GM10248 (cell line): ENCODE results near the gene CARD11.

ENCODE experiments used
- CTCF ChIA-PET: fragments of 300-600 bp; sonication (Branson Sonifier 250); formaldehyde crosslinking; extraction: SDS; loops from one replicate; lab custom pipeline; 2021; ENCODE audit warnings: antibody characterized with exemption; lab: Yijun Ruan, JAX
- POLR2A ChIA-PET: fragments of 350-650 bp; sonication (Branson Sonifier 250); formaldehyde crosslinking; extraction: SDS; loops from one replicate; lab custom pipeline; 2020; ENCODE audit warnings: antibody characterized with exemption; lab: Yijun Ruan, JAX
- DNase-seq: peaks from one replicate; pipeline ENCODE4 v3.0.0; 2012; ENCODE audit errors: extremely low spot score
- TF ChIP-seq, protein P1 (sequence below): IDR thresholded peaks from 2 replicates; pipeline ENCODE4 v1.5.1; 2012; ENCODE audit warnings: mild to moderate bottlenecking, low read depth; ENCODE audit errors: extremely low read depth, missing control alignments, control extremely low read depth

CARD11 gene

DNA sequence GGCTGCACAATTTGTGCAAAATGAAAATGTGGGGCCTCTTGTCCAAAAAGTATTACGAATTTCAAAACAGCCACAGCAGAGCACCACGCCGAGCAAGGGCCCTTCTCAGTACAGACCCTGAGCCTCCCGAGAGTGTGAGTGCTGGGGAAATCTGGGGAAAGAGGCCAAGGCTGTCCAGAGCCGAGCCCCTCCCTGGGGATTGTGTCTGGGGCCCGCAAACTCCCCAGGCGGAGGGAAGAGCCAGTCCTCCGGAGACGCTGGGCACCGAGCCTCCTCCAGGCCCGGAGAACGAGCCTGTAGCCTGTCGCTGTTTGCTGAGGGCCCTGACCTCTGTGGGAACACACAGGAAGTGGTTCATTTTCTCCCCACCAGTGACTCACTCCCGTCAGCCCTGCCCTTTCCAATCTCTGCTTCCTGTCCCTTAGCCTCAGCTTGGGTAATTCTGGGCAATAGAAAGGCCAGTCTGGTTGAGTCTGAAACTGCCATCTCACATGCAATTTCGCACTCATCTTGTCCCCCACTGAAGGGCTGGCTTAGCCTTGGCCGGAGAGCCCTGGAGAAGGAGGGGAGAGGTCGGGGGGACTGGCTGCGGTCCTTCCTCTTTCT is 180.1 kb downstream of the CARD11 start:
- TF ChIP-seq, protein P1, sequence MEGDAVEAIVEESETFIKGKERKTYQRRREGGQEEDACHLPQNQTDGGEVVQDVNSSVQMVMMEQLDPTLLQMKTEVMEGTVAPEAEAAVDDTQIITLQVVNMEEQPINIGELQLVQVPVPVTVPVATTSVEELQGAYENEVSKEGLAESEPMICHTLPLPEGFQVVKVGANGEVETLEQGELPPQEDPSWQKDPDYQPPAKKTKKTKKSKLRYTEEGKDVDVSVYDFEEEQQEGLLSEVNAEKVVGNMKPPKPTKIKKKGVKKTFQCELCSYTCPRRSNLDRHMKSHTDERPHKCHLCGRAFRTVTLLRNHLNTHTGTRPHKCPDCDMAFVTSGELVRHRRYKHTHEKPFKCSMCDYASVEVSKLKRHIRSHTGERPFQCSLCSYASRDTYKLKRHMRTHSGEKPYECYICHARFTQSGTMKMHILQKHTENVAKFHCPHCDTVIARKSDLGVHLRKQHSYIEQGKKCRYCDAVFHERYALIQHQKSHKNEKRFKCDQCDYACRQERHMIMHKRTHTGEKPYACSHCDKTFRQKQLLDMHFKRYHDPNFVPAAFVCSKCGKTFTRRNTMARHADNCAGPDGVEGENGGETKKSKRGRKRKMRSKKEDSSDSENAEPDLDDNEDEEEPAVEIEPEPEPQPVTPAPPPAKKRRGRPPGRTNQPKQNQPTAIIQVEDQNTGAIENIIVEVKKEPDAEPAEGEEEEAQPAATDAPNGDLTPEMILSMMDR: no peak
- CTCF ChIA-PET: interaction anchor here (1.3 to 3.8 kb wide), 12 partner anchors 10 to 291 kb away, joined by 3 to 36 read pairs (median 4); no protein-coding TSS in a partner anchor
- peak; percentile 86 for DNase-seq
- POLR2A ChIA-PET: interaction anchor here (0.5 kb wide), 1 partner anchor 8 kb away, joined by 3 read pairs; no protein-coding TSS in a partner anchor

- TF ChIP-seq, protein P1: no peak
- ChIA-PET CTCF (no interaction called here), POLR2A (no interaction called here)
- DNase-seq: no peak
Measured at GRCh38 chr7:2862831-2863361, 180.8 kb downstream of the CARD11 start.

DNA sequence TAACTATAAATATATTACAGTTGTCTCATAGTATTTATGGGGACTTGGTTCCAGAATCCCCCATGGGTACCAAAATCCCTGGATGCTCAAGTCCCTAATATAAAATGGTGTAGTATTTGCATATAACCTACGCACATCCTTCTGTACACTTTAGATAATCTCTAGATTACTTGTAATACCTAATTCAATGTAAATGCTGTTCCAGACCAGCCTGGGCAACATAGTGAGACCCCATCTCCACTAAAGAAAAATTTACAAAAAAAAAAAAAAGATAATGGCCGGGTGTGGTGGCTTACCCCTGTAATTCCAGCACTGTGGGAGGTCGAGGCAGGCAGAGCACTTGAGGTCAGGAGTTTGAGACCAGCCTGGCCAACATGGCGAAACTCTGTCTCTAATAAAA is 182.2 kb downstream of the CARD11 start:
- DNase-seq: no peak
- CTCF ChIA-PET: no interaction called here
- TF ChIP-seq, protein P1: no peak
- POLR2A ChIA-PET: no interaction called here

- no peak for DNase-seq
- ChIA-PET POLR2A (no interaction called here), CTCF (no interaction called here)
- TF ChIP-seq, protein P1: no peak
Measured at GRCh38 chr7:2860627-2861133, 183.0 kb downstream of the CARD11 start.

DNA sequence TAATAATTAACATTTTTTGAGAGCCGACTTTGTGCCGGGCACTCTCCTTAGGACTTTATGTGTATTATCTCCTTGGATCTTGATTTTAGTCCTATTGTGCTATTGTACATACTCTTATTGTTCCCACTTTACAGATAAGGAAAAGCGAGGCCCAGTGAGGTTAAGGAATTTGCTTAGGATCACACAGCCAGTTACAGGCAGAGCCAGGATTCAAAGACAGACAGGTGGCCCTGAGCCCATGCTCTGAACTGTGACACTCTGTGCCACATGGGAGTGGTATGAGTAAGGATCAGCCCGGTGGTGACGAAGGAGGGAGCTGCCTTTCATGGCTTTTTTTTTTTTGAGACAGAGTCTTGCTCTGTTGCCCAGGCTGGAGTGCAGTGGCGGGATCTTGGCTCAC is 183.7 kb downstream of the CARD11 start:
- TF ChIP-seq, protein P1: no peak
- DNase-seq: no peak
- ChIA-PET CTCF (no interaction called here), POLR2A (no interaction called here)

GRCh38 chr7:2858621-2859020 is 185.0 kb downstream of the CARD11 start:
- DNase-seq: no peak
- ChIA-PET CTCF (no interaction called here), POLR2A (no interaction called here)
- TF ChIP-seq, protein P1: no peak
